ENCODE measurements around the gene RPS2. TPM values are rescaled to one million over a fixed set of nuclear protein-coding genes. Genes with fewer than 3 reads are reported as not detected.

RPS2 gene
- polyA plus RNA-seq, 1 of the 3 experiments (the other 2 are of a cell fraction) = 6,384 TPM

GRCh38 chr16:1974157-1975070, 9.8 kb upstream of the RPS2 start:
- Histone ChIP-seq H3K36me3 (replicated peaks in 1 of 2; ENCODE audit: control insufficient read depth in 1 of 2, insufficient read depth in 2 of 2, low read length in 1 of 2) (peaks cover 7 to 49% of the 10 kb centered on the region in 2 experiments), H2AFZ (ENCODE audit: low read depth) (no peak overlapping the region), H4K20me1 (ENCODE audit: insufficient read depth) (no peaks in the 10 kb centered on the region), H3F3A (replicated peaks; ENCODE audit: insufficient read depth) (peaks cover 4% of the 10 kb centered on the region), H3K4me1 (ENCODE audit: control insufficient read depth in 1 of 2, insufficient read depth in 2 of 2, low read depth in 1 of 2, low read length in 1 of 2) (peaks cover 0 to 9% of the 10 kb centered on the region in 2 experiments; a peak in 1 of 4 replicates), H3K4me3 (ENCODE audit: low read depth in 2 of 2, low read length in 1 of 2) (no peak overlapping the region), H3K27ac (ENCODE audit: low read depth in 2 of 2, low read length in 1 of 2) (no peak overlapping the region), H3K9ac (no peak overlapping the region), H3K9me2 (no peaks in the 10 kb centered on the region), H3K79me2 (ENCODE audit: insufficient read depth) (peaks cover 29% of the 10 kb centered on the region), H3K4me2 (no peak overlapping the region), H3K9me3 (no peaks in the 10 kb centered on the region), H3K27me3 (ENCODE audit: insufficient read depth) (no peaks in the 10 kb centered on the region)
- TF ChIP-seq, protein P1, sequence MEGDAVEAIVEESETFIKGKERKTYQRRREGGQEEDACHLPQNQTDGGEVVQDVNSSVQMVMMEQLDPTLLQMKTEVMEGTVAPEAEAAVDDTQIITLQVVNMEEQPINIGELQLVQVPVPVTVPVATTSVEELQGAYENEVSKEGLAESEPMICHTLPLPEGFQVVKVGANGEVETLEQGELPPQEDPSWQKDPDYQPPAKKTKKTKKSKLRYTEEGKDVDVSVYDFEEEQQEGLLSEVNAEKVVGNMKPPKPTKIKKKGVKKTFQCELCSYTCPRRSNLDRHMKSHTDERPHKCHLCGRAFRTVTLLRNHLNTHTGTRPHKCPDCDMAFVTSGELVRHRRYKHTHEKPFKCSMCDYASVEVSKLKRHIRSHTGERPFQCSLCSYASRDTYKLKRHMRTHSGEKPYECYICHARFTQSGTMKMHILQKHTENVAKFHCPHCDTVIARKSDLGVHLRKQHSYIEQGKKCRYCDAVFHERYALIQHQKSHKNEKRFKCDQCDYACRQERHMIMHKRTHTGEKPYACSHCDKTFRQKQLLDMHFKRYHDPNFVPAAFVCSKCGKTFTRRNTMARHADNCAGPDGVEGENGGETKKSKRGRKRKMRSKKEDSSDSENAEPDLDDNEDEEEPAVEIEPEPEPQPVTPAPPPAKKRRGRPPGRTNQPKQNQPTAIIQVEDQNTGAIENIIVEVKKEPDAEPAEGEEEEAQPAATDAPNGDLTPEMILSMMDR (IDR thresholded peaks at IDR 0.05) = no peak
- TF ChIP-seq RAD21 (IDR thresholded peaks at IDR 0.05; ENCODE audit: low read length) (no peak), EP300 (IDR thresholded peaks at IDR 0.05; ENCODE audit: borderline replicate concordance in 1 of 2, low read depth in 1 of 2, low read length in 1 of 2) (no peak), NFIC (IDR thresholded peaks at IDR 0.05; ENCODE audit: borderline replicate concordance) (no peak), TCF12 (IDR thresholded peaks at IDR 0.05) (no peak), USF1 (IDR thresholded peaks at IDR 0.05; ENCODE audit: borderline replicate concordance, low read depth) (no peak), MAX (IDR thresholded peaks at IDR 0.05; ENCODE audit: low read depth) (no peak), SMC3 (IDR thresholded peaks at IDR 0.05; ENCODE audit: low read depth, low read length) (no peak), RCOR1 (IDR thresholded peaks at IDR 0.05; ENCODE audit: low read length) (no peak), FOXJ3 (CRISPR knock-in tag; IDR thresholded peaks at IDR 0.05) (no peak), IRF3 (IDR thresholded peaks at IDR 0.05; ENCODE audit: low read depth, low read length) (no peak), GABPA (IDR thresholded peaks at IDR 0.05; ENCODE audit: low read depth) (no peak), EZH2phosphoT487 (IDR thresholded peaks at IDR 0.05; ENCODE audit: borderline replicate concordance, low read depth) (no peak), POLR2AphosphoS5 (IDR thresholded peaks at IDR 0.05; ENCODE audit: low read depth, low read length) (no peak), JUND (IDR thresholded peaks at IDR 0.05) (no peak), USF2 (IDR thresholded peaks at IDR 0.05; ENCODE audit: borderline replicate concordance, low read depth, low read length) (no peak), RXRA (IDR thresholded peaks at IDR 0.05; ENCODE audit: borderline replicate concordance, low read depth) (no peak), GATA2 (CRISPR knock-in tag; IDR thresholded peaks at IDR 0.05) (no peak), ELF1 (IDR thresholded peaks at IDR 0.05) (no peak)
- WGBS (ENCODE audit: low lambda C conversion rate) = 96% methylated on average over 20 of the region's 42 CpGs
- ChIA-PET CTCF (interaction anchor here (1.0 kb wide), 1 partner anchor 9 kb away, joined by 3 read pairs; no protein-coding TSS in a partner anchor), POLR2A (interaction anchor here (1.6 kb wide), 1 partner anchor 10 kb away, joined by 6 read pairs; the partner anchor contains the start of gene RPS2)
- no peak for DNase-seq
